HCT116 (cell line): ENCODE data around the gene SLC38A6. TPM values are rescaled to one million over a fixed set of nuclear protein-coding genes. Genes with fewer than 3 reads are reported as not detected.

Experiments
- ATAC-seq: fragments of 200-7000 bp; cut with Tn5 transposase; 2 replicates; pipeline ENCODE4 v1.9.1; 2020; ENCODE audit warnings: mild to moderate bottlenecking, moderate library complexity
- BruUV-seq: library from RNA; stranded (reverse); fragments of 400-500 nt; replicated peaks from 2 replicates; lab custom pipeline; 2021; lab: Mats Ljungman, UMichigan
- CTCF ChIA-PET: fragments of 300-600 bp; sonication (Branson Sonifier 250); formaldehyde crosslinking; loops from one replicate; lab custom pipeline; 2021; ENCODE audit warnings: antibody characterized with exemption; lab: Charles Lee
- POLR2A ChIA-PET: fragments of 300-600, 350-600 bp; sonication (Branson Sonifier 250); formaldehyde crosslinking; loops from one replicate; lab custom pipeline; 2021; ENCODE audit warnings: antibody characterized with exemption; lab: Charles Lee
- RAD21 ChIA-PET, 2 experiments: fragments of 300-600 bp; sonication (Branson Sonifier 250); formaldehyde crosslinking; loops; one replicate each; lab custom pipeline; 2023; ENCODE audit warnings: low total read pairs in 2 of 2; ENCODE audit not compliant: uncharacterized antibody in 2 of 2, unreplicated experiment in 2 of 2, low non-redundant PET in 1 of 2; lab: Charles Lee
- DNase-seq: peaks from one replicate; pipeline ENCODE4 v3.0.0-alpha.2; 2010; ENCODE audit warnings: low read depth, low spot score
- H2AFZ ChIP-seq: fragments of 200-600 bp; shearing (Covaris generic), sonication (generic); 2 replicates; pipeline ENCODE4 v1.6.1; 2017; ENCODE audit warnings: low read depth, mixed run types, mixed read lengths, antibody characterized with exemption, low read length; ENCODE audit not compliant: poor library complexity, severe bottlenecking
- H3K27ac ChIP-seq: 2 replicates; pipeline ENCODE4 v1.5.1; 2012; ENCODE audit warnings: low read depth, low read length
- H3K27me3 ChIP-seq: fragments of 200-600 bp; sonication (generic); 2 replicates; pipeline ENCODE4 v1.6.1; 2016; ENCODE audit warnings: mixed run types, low read length, mixed read lengths; ENCODE audit not compliant: insufficient read depth
- H3K36me3 ChIP-seq, 2 experiments: fragments of 200-500 bp in 1 of 2; fragments of 200-600 bp in 1 of 2; sonication (Bioruptor generic) in 1 of 2; sonication (generic) in 1 of 2; 2 replicates each; pipeline versions ENCODE4 v1.5.1 to v1.6.1; 2014 to 2016; ENCODE audit warnings: low read length in 2 of 2, inconsistent platforms in 1 of 2, mixed read lengths in 1 of 2, mixed run types in 1 of 2; ENCODE audit not compliant: insufficient read depth in 2 of 2, control insufficient read depth in 1 of 2
- H3K4me1 ChIP-seq, 2 experiments: fragments of 200-600 bp in 1 of 2; sonication (generic) in 1 of 2; 2 replicates each; pipeline versions ENCODE4 v1.5.1 to v1.6.1; 2012 to 2017; ENCODE audit warnings: low read length in 2 of 2, inconsistent platforms in 1 of 2, mild to moderate bottlenecking in 1 of 2, mixed read lengths in 1 of 2, mixed run types in 1 of 2, moderate library complexity in 1 of 2; ENCODE audit not compliant: insufficient read depth in 2 of 2, control insufficient read depth in 1 of 2
- H3K4me2 ChIP-seq: fragments of 200-600 bp; sonication (generic); 2 replicates; pipeline ENCODE4 v1.6.1; 2017; ENCODE audit warnings: mixed run types, low read length, mixed read lengths
- H3K4me3 ChIP-seq, 2 experiments: fragments of 200-600 bp in 1 of 2; sonication (generic) in 1 of 2; replicated peaks in 1 of 2; 2 replicates each; pipeline ENCODE4 v1.5.1; 2011 to 2016; ENCODE audit warnings: low read length in 2 of 2, control low read depth in 1 of 2, low read depth in 1 of 2, mild to moderate bottlenecking in 1 of 2, mixed read lengths in 1 of 2, mixed run types in 1 of 2
- H3K79me2 ChIP-seq: fragments of 200-600 bp; sonication (generic); 2 replicates; pipeline ENCODE4 v1.6.1; 2017; ENCODE audit warnings: mild to moderate bottlenecking, mixed run types, low read length, moderate library complexity, mixed read lengths; ENCODE audit not compliant: insufficient read depth
- H3K9ac ChIP-seq: fragments of 200-600 bp; sonication (generic); 2 replicates; pipeline ENCODE4 v1.6.1; 2016; ENCODE audit warnings: low read length, mixed read lengths
- H3K9me2 ChIP-seq: fragments of 200-600 bp; sonication (generic), shearing (Covaris generic); 2 replicates; pipeline ENCODE4 v1.6.1; 2017; ENCODE audit warnings: mixed run types, mild to moderate bottlenecking, moderate library complexity; ENCODE audit not compliant: insufficient read depth
- H3K9me3 ChIP-seq, 2 experiments: fragments of 200-500 bp in 1 of 2; fragments of 200-600 bp in 1 of 2; sonication (Bioruptor generic) in 1 of 2; sonication (generic) in 1 of 2; 2 replicates each; pipeline ENCODE4 v1.6.1; 2014 to 2017; ENCODE audit warnings: low read length in 2 of 2, mixed read lengths in 2 of 2, inconsistent platforms in 1 of 2, low read depth in 1 of 2, mild to moderate bottlenecking in 1 of 2, mixed run types in 1 of 2, moderate library complexity in 1 of 2; ENCODE audit not compliant: control insufficient read depth in 1 of 2, insufficient read depth in 1 of 2
- H4K20me1 ChIP-seq: fragments of 200-600 bp; sonication (generic), shearing (Covaris generic); 2 replicates; pipeline ENCODE4 v1.6.1; 2017; ENCODE audit warnings: mixed run types, mild to moderate bottlenecking, moderate library complexity; ENCODE audit not compliant: insufficient read depth
- JUND ChIP-seq: IDR thresholded peaks from 2 replicates; pipeline ENCODE4 v1.6.1; 2012
- RAD21 ChIP-seq: IDR thresholded peaks from 2 replicates; pipeline ENCODE4 v1.6.1; 2012; ENCODE audit warnings: low read depth, mild to moderate bottlenecking
- TCF7L2 ChIP-seq: IDR thresholded peaks from 2 replicates; pipeline ENCODE4 v1.7.0; 2011; ENCODE audit warnings: borderline replicate concordance, inconsistent platforms; ENCODE audit not compliant: insufficient read depth, insufficient read length; ENCODE audit errors: extremely low read depth
- YY1 ChIP-seq: IDR thresholded peaks from 2 replicates; pipeline ENCODE4 v1.6.1; 2011; ENCODE audit warnings: low read length, low read depth, moderate library complexity, mild to moderate bottlenecking; ENCODE audit not compliant: insufficient replicate concordance; ENCODE audit errors: extremely low read depth
- ZNF274 ChIP-seq: fragments of 200-500 bp; sonication (Bioruptor generic); IDR thresholded peaks from 2 replicates; pipeline ENCODE4 v1.6.1; 2014; ENCODE audit warnings: mild to moderate bottlenecking, low read depth, low read length, inconsistent platforms
- intact Hi-C: fragments of 100-400 bp; cut with micrococcal nuclease; formaldehyde crosslinking; loops from 2 replicates; pipeline ENCODE4 v1.10.0; 2022
- total RNA-seq: library from RNA; stranded (reverse); gene quantifications from one replicate; pipeline ENCODE4 v1.2.1, GENCODE V29; 2021; ENCODE audit not compliant: unreplicated experiment
- TF ChIP-seq, protein P1 (sequence below), 3 experiments: fragments of 200-600 bp in 1 of 3; sonication (generic) in 1 of 3; IDR thresholded peaks in 2 of 3; conservative IDR thresholded peaks in 1 of 3; 2 replicates each; pipeline ENCODE4 v1.5.1; 2012 to 2017; ENCODE audit warnings: low read depth in 2 of 3, low read length in 2 of 3, antibody characterized with exemption in 1 of 3, borderline replicate concordance in 1 of 3, control low read depth in 1 of 3, mild to moderate bottlenecking in 1 of 3, mixed read lengths in 1 of 3, mixed run types in 1 of 3, moderate library complexity in 1 of 3; ENCODE audit not compliant: insufficient read depth in 1 of 3

SLC38A6 gene
- total RNA-seq, 1 experiment from 2014 or later, result 9.5 TPM

DNA sequence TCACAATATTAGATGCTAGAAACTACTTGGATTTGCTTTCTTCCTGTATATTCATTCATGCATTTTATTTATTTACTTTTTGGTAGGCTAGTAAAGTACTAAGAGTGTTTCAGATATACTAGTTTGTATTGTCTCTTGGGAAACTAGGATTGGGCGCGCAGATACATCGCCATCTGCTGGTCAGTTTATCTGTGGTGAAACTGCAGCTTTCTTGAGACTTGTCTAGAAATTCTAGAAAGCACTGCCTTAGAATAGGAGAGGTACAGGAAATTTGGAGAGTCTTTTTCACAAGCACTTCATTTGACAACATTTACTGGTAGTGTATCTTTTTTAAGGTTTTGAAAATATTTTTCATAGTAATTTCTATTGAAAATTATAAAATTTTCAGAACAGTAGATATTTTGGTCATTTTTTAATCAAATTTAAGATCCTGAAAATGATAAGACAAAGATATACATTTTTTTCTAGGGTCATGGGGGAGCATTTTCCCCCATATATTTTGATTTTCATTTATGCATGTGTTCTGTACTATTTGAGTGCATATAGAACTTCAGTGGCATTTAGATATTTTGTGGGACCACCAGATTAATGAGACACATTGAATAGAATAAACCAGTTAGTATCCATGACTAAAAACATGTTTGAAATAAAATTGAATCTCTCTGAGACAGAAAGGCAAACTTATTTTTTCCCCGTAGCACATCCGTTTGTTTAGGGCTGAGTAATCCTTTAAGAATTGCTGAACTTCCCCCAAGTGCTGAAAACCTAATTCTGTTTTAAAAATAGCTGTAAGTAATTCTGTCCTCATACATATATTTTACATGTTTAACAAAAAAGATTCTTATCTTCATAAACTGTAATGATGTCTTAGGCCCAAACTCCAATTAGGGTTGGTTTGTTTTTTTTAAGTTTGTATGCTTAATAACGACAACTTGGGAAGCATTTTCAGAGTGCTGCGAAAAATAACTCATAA, 44.5 kb downstream of the SLC38A6 start:
- H3K9me2 ChIP-seq, result 0 out of 2 replicates have a peak, but pooled peaks cover 2% of the 10 kb centered on the region
- no peaks in the 10 kb centered on the region for H3K4me1 ChIP-seq
- H3K9me3 ChIP-seq, result no peaks in the 10 kb centered on the region
- H3K4me3 ChIP-seq, result no peak overlapping the region
- peak; percentile 41 for DNase-seq
- no peaks in the 10 kb centered on the region for H4K20me1 ChIP-seq
- H3K27ac ChIP-seq, result no peak overlapping the region
- ChIA-PET RAD21 (interaction anchor here in 1 of 2 experiments (2.0 kb wide), 1 partner anchor 400 kb away, joined by 5 read pairs; no protein-coding TSS in a partner anchor), CTCF (interaction anchor here (1.0 to 2.5 kb wide), 6 partner anchors 9 to 402 kb away, joined by 3 to 8 read pairs (median 4); no protein-coding TSS in a partner anchor), POLR2A (no interaction called here)
- intact Hi-C loops, result loop anchor here (1.0 kb wide), 2 partner anchors 227 to 400 kb away; no protein-coding TSS in a partner anchor
- TF ChIP-seq TCF7L2 (no peak), JUND (no peak), RAD21 (peak; percentile 89), YY1 (peak; percentile 7), ZNF274 (no peak)
- TF ChIP-seq, protein P1, sequence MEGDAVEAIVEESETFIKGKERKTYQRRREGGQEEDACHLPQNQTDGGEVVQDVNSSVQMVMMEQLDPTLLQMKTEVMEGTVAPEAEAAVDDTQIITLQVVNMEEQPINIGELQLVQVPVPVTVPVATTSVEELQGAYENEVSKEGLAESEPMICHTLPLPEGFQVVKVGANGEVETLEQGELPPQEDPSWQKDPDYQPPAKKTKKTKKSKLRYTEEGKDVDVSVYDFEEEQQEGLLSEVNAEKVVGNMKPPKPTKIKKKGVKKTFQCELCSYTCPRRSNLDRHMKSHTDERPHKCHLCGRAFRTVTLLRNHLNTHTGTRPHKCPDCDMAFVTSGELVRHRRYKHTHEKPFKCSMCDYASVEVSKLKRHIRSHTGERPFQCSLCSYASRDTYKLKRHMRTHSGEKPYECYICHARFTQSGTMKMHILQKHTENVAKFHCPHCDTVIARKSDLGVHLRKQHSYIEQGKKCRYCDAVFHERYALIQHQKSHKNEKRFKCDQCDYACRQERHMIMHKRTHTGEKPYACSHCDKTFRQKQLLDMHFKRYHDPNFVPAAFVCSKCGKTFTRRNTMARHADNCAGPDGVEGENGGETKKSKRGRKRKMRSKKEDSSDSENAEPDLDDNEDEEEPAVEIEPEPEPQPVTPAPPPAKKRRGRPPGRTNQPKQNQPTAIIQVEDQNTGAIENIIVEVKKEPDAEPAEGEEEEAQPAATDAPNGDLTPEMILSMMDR (IDR thresholded peaks at IDR 0.05 in 2 of 3, conservative IDR thresholded peaks at IDR 0.05 in 1 of 3; ENCODE audit: borderline replicate concordance in 1 of 3, insufficient read depth in 1 of 3, low read depth in 2 of 3, low read length in 2 of 3), result peak; percentile 72 to 93 (median 89)
- H3K9ac ChIP-seq, result no peak overlapping the region
- peak; percentile 82 for ATAC-seq
- no TSS peak for BruUV-seq
- no peak overlapping the region for H2AFZ ChIP-seq
- H3K4me2 ChIP-seq, result no peak overlapping the region
- H3K27me3 ChIP-seq, result no peaks in the 10 kb centered on the region
- no peaks in the 10 kb centered on the region for H3K79me2 ChIP-seq
- no peaks in the 10 kb centered on the region for H3K36me3 ChIP-seq
